HepG2 (cell line): ENCODE results near the gene POLD3. TPM values are rescaled to one million over a fixed set of nuclear protein-coding genes. Genes with fewer than 3 reads are reported as not detected.

Experiments
- CENPBD1 ChIP-seq: sonication (generic); formaldehyde crosslinking; IDR thresholded peaks from 2 replicates; pipeline ENCODE4 v1.8.0; 2022; ENCODE audit warnings: missing genetic modification reagents, low read depth, mild to moderate bottlenecking, borderline replicate concordance
- FOSL1 ChIP-seq: sonication (generic); formaldehyde crosslinking; IDR thresholded peaks from 2 replicates; pipeline ENCODE4 v1.9.0; 2021; ENCODE audit warnings: missing genetic modification reagents, borderline replicate concordance
- FOXA3 ChIP-seq: IDR thresholded peaks from 2 replicates; pipeline ENCODE4 v1.6.1; 2016; ENCODE audit warnings: missing genetic modification reagents, missing compliant biosample characterization
- HDAC6 ChIP-seq: fragments of 200-600 bp; sonication (generic); IDR thresholded peaks from 2 replicates; pipeline ENCODE4 v1.7.0; 2017; ENCODE audit warnings: mild to moderate bottlenecking, antibody characterized with exemption, low read length, low read depth
- HNRNPUL1 ChIP-seq: fragments of 200-400 bp; formaldehyde crosslinking; IDR thresholded peaks from 2 replicates; pipeline ENCODE4 v1.6.1; 2017; ENCODE audit warnings: low read depth, mild to moderate bottlenecking, low read length, moderate library complexity
- MEF2D ChIP-seq: sonication (generic); formaldehyde crosslinking; IDR thresholded peaks from 2 replicates; pipeline ENCODE4 v1.5.1; 2020; ENCODE audit warnings: mild to moderate bottlenecking, missing genetic modification reagents
- MLX ChIP-seq: IDR thresholded peaks from 2 replicates; pipeline ENCODE4 v1.6.1; 2016
- MNT ChIP-seq: fragments of 450-650 bp; IDR thresholded peaks from 2 replicates; pipeline ENCODE4 v1.6.1; 2016
- NBN ChIP-seq: fragments of 450-650 bp; conservative IDR thresholded peaks from 2 replicates; pipeline ENCODE4 v1.6.1; 2017
- NFE2 ChIP-seq: sonication (generic); formaldehyde crosslinking; IDR thresholded peaks from 2 replicates; pipeline ENCODE4 v1.4.0; 2020; ENCODE audit warnings: missing genetic modification reagents
- NFKBIZ ChIP-seq: IDR thresholded peaks from 2 replicates; pipeline ENCODE4 v1.6.1; 2018; ENCODE audit warnings: missing genetic modification reagents, missing compliant biosample characterization
- NR2C2 ChIP-seq: sonication (generic); formaldehyde crosslinking; IDR thresholded peaks from 2 replicates; pipeline ENCODE4 v1.4.0; 2020; ENCODE audit warnings: missing genetic modification reagents, mild to moderate bottlenecking, moderate library complexity, borderline replicate concordance
- PHF21A ChIP-seq: sonication (generic); formaldehyde crosslinking; IDR thresholded peaks from 2 replicates; pipeline ENCODE4 v1.5.0; 2020; ENCODE audit warnings: mild to moderate bottlenecking, missing genetic modification reagents
- RCOR2 ChIP-seq: IDR thresholded peaks from 2 replicates; pipeline ENCODE4 v1.6.1; 2016; ENCODE audit warnings: missing biosample characterization, missing genetic modification reagents
- SNAI1 ChIP-seq: sonication (generic); formaldehyde crosslinking; IDR thresholded peaks from 2 replicates; pipeline ENCODE4 v1.5.0; 2020; ENCODE audit warnings: mild to moderate bottlenecking, missing genetic modification reagents, borderline replicate concordance
- STAT5B ChIP-seq: sonication (generic); formaldehyde crosslinking; IDR thresholded peaks from 2 replicates; pipeline ENCODE4 v1.4.0; 2020; ENCODE audit warnings: missing genetic modification reagents
- TEF ChIP-seq: sonication (generic); formaldehyde crosslinking; IDR thresholded peaks from 2 replicates; pipeline ENCODE4 v1.5.0; 2020; ENCODE audit warnings: missing genetic modification reagents
- TERF1 ChIP-seq: sonication (generic); formaldehyde crosslinking; IDR thresholded peaks from 2 replicates; pipeline ENCODE4 v1.8.0; 2022; ENCODE audit warnings: mild to moderate bottlenecking, missing genetic modification reagents, moderate library complexity
- ZBTB26 ChIP-seq: IDR thresholded peaks from 2 replicates; pipeline ENCODE4 v1.6.1; 2016; ENCODE audit warnings: missing compliant biosample characterization, missing genetic modification reagents, borderline replicate concordance
- ZEB1 ChIP-seq: IDR thresholded peaks from 2 replicates; pipeline ENCODE4 v1.6.1; 2012; ENCODE audit warnings: mild to moderate bottlenecking, low read depth, inconsistent platforms; ENCODE audit not compliant: insufficient replicate concordance
- ZNF205 ChIP-seq: IDR thresholded peaks from 2 replicates; pipeline ENCODE4 v1.6.1; 2018; ENCODE audit warnings: missing biosample characterization, missing genetic modification reagents
- ZNF484 ChIP-seq: sonication (generic); formaldehyde crosslinking; IDR thresholded peaks from 2 replicates; pipeline ENCODE4 v1.5.1; 2020; ENCODE audit warnings: mild to moderate bottlenecking, low read depth, missing genetic modification reagents, borderline replicate concordance
- ZNF496 ChIP-seq: sonication (generic); formaldehyde crosslinking; IDR thresholded peaks from 2 replicates; pipeline ENCODE4 v1.8.1; 2023; ENCODE audit warnings: mild to moderate bottlenecking, moderate library complexity, missing genetic modification reagents; ENCODE audit not compliant: insufficient replicate concordance
- ZNF772 ChIP-seq: sonication (generic); formaldehyde crosslinking; IDR thresholded peaks from 2 replicates; pipeline ENCODE4 v1.5.0; 2020; ENCODE audit warnings: mild to moderate bottlenecking, missing genetic modification reagents
- ZSCAN9 ChIP-seq: IDR thresholded peaks from 2 replicates; pipeline ENCODE4 v1.6.1; 2016; ENCODE audit warnings: borderline replicate concordance
- polyA plus RNA-seq, 8 experiments: library from polyadenylated mRNA; depleted of rRNA in 3 of 8; stranded (reverse) in 7 of 8; unstranded in 1 of 8; fragments of >200 nt; fragmentation: Illumina TruSeq in 4 of 8; extraction: Trizol in 4 of 8; gene quantifications; 2 replicates each; pipeline versions ENCODE4 v1.2.1 to v1.2.3, GENCODE V29; 2011 to 2016; ENCODE audit warnings: low read depth in 4 of 8, missing spikeins in 1 of 8, mixed read lengths in 1 of 8; ENCODE audit not compliant: insufficient read depth in 1 of 8
- total RNA-seq, 5 experiments: library from RNA; depleted of rRNA; stranded (reverse); fragments of >200 nt; fragmentation: Illumina TruSeq; extraction: Trizol; gene quantifications; 2 replicates each; pipeline ENCODE4 v1.2.3, GENCODE V29; 2016; ENCODE audit warnings: low read depth in 1 of 5

Gene POLD3
- total and polyA plus RNA-seq, 2 of the 13 experiments (the other 11 are each of a cell fraction or from before 2014, with no cell fraction given): 6.3 to 18.9 TPM

- TF ChIP-seq MNT (no peak), NR2C2 (CRISPR knock-in tag) (no peak), NFE2 (CRISPR knock-in tag) (no peak), ZBTB26 (no peak), FOSL1 (CRISPR knock-in tag) (no peak), ZNF496 (CRISPR knock-in tag) (no peak), TERF1 (CRISPR knock-in tag) (no peak), HNRNPUL1 (no peak), MEF2D (CRISPR knock-in tag) (peak; percentile 53; the same call in 1 of the 2 replicates), CENPBD1 (CRISPR knock-in tag) (no peak), ZNF484 (CRISPR knock-in tag) (no peak), NBN (no peak), ZSCAN9 (CRISPR knock-in tag) (no peak), STAT5B (CRISPR knock-in tag) (no peak), ZNF205 (CRISPR knock-in tag) (0 out of 2 replicates have a peak, but pooled peaks have one; percentile 25), RCOR2 (peak; percentile 54; the same call in 1 of the 2 replicates), TEF (CRISPR knock-in tag) (no peak), MLX (CRISPR knock-in tag) (0 out of 2 replicates have a peak, but pooled peaks have one; percentile 46), ZEB1 (peak; percentile 70), PHF21A (CRISPR knock-in tag) (peak; percentile 67), HDAC6 (no peak), FOXA3 (peak; percentile 27; the same call in 1 of the 2 replicates), NFKBIZ (CRISPR knock-in tag) (no peak), SNAI1 (CRISPR knock-in tag) (no peak), ZNF772 (CRISPR knock-in tag) (no peak)
Observed at GRCh38 chr11:74559110-74559933, 33.1 kb upstream of the POLD3 start (continued).
